ENCODE data around the gene PTPRN. TPM values are rescaled to one million over a fixed set of nuclear protein-coding genes. Genes with fewer than 3 reads are reported as not detected.

Gene PTPRN
- total RNA-seq, 1 donor from 2014 or later: 0.60 TPM

DNA sequence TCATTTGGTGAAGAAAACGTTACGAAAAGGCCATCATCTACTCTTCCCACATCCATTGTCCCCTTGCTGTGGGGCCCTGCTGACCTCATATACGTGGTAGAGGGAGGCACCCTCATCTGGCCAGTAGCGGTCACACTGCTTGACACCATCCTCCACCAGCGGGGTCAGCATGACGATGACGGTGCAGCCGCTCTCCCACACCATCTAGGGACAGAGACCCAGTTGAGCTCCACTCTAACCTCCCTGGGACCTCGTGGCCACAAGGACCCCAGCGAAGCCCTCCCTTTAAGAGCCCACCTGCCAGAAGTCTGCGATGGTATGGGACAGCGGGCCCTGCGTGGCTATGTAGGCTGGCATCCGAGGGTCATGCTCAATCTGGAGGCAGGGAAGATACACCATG is 13.1 kb downstream of the PTPRN start:
- H3K27ac ChIP-seq: no peak overlapping the region
- H3K27ac Mint-ChIP-seq: no peak overlapping the region

GRCh38 chr2:219294356-219295351 is 14.5 kb downstream of the PTPRN start:
- peaks cover 26% of the 10 kb centered on the region for H3K4me1 Mint-ChIP-seq
- no peak overlapping the region for H3K9ac ChIP-seq
- no peaks in the 10 kb centered on the region for H3K36me3 Mint-ChIP-seq
- no peaks in the 10 kb centered on the region for H3F3A ChIP-seq (ENCODE audit: low read depth)
- H3K4me3 ChIP-seq: peak overlapping the region; percentile 77
- peak; percentile 82 for TF ChIP-seq CTCF (IDR thresholded peaks at IDR 0.05)
- no peak for TF ChIP-seq EZH2 (IDR thresholded peaks at IDR 0.05)
- peaks cover 7% of the 10 kb centered on the region for H3K27me3 Mint-ChIP-seq (ENCODE audit: insufficient read depth, low read depth)
- peaks cover 38% of the 10 kb centered on the region for H3K27me3 ChIP-seq
- no peaks in the 10 kb centered on the region for H3K9me3 Mint-ChIP-seq
- H3K9me3 ChIP-seq (ENCODE audit: low read depth): no peaks in the 10 kb centered on the region
- no peaks in the 10 kb centered on the region for H4K20me1 ChIP-seq (ENCODE audit: low read depth)
- peak overlapping the region; percentile 79 for H3K4me2 ChIP-seq
- peak overlapping the region; percentile 80 for H2AFZ ChIP-seq (replicated peaks)
- no peaks in the 10 kb centered on the region for H3K36me3 ChIP-seq
- peaks cover 13% of the 10 kb centered on the region for H3K4me1 ChIP-seq
- no peaks in the 10 kb centered on the region for H3K79me2 ChIP-seq (ENCODE audit: low read depth)
- no peak overlapping the region for H3K27ac ChIP-seq
- H3K27ac Mint-ChIP-seq: peak overlapping the region; percentile 15
- peak; percentile 93 for DNase-seq (ENCODE audit: low spot score)
- H3K4me3 Mint-ChIP-seq: peak overlapping the region; percentile 79

More for the DNA sequence above, 13.1 kb downstream of the PTPRN start:
- TF ChIP-seq CTCF (IDR thresholded peaks at IDR 0.05) (no peak), EZH2 (IDR thresholded peaks at IDR 0.05) (no peak), EZH2phosphoT487 (IDR thresholded peaks at IDR 0.05) (no peak)
- H3K79me2 ChIP-seq (ENCODE audit: low read depth): no peaks in the 10 kb centered on the region
- no peak overlapping the region for H3K9ac ChIP-seq
- H3K4me1 Mint-ChIP-seq: peaks cover 37% of the 10 kb centered on the region
- peaks cover 7% of the 10 kb centered on the region for H3K27me3 Mint-ChIP-seq (ENCODE audit: insufficient read depth, low read depth)
- no peaks in the 10 kb centered on the region for H3K36me3 ChIP-seq
- H3K4me2 ChIP-seq: no peak overlapping the region
- H3K36me3 Mint-ChIP-seq: no peaks in the 10 kb centered on the region
- no peak overlapping the region for H3K4me3 ChIP-seq
- H3K9me3 ChIP-seq (ENCODE audit: low read depth): no peaks in the 10 kb centered on the region
- H3K4me3 Mint-ChIP-seq: no peak overlapping the region
- H4K20me1 ChIP-seq (ENCODE audit: low read depth): no peaks in the 10 kb centered on the region
- peaks cover 25% of the 10 kb centered on the region for H3K4me1 ChIP-seq
- no peak overlapping the region for H2AFZ ChIP-seq (replicated peaks)
- no peaks in the 10 kb centered on the region for H3K9me3 Mint-ChIP-seq
- H3K27me3 ChIP-seq: peaks cover 47% of the 10 kb centered on the region
- peaks cover 6% of the 10 kb centered on the region for H3F3A ChIP-seq (ENCODE audit: low read depth)
- DNase-seq (ENCODE audit: low spot score): no peak

GRCh38 chr2:219293736-219294231 is 15.4 kb downstream of the PTPRN start:
- TF ChIP-seq CTCF (IDR thresholded peaks at IDR 0.05): no peak
- TF ChIP-seq EZH2 (IDR thresholded peaks at IDR 0.05): no peak
- TF ChIP-seq EZH2phosphoT487 (IDR thresholded peaks at IDR 0.05): no peak
- H3K9me3 Mint-ChIP-seq: no peaks in the 10 kb centered on the region
- peak overlapping the region; percentile 77 for H3K4me3 ChIP-seq

More at GRCh38 chr2:219293736-219294231, 15.4 kb downstream of the PTPRN start:
- peaks cover 34% of the 10 kb centered on the region for H3K27me3 ChIP-seq
- H4K20me1 ChIP-seq (ENCODE audit: low read depth): no peaks in the 10 kb centered on the region
- Mint-ChIP-seq H3K36me3 (no peaks in the 10 kb centered on the region), H3K27ac (peak overlapping the region; percentile 16), H3K4me3 (peak overlapping the region; percentile 77), H3K27me3 (ENCODE audit: insufficient read depth, low read depth) (peaks cover 11% of the 10 kb centered on the region), H3K4me1 (peaks cover 19% of the 10 kb centered on the region)
- H3K9ac ChIP-seq: no peak overlapping the region
- peak overlapping the region; percentile 79 for H3K4me2 ChIP-seq
- no peak overlapping the region for H3K27ac ChIP-seq
- H3K36me3 ChIP-seq: no peaks in the 10 kb centered on the region
- no peaks in the 10 kb centered on the region for H3F3A ChIP-seq (ENCODE audit: low read depth)
- H3K79me2 ChIP-seq (ENCODE audit: low read depth): no peaks in the 10 kb centered on the region
- peaks cover 4% of the 10 kb centered on the region for H3K4me1 ChIP-seq
- no peaks in the 10 kb centered on the region for H3K9me3 ChIP-seq (ENCODE audit: low read depth)
- peak overlapping the region; percentile 80 for H2AFZ ChIP-seq (replicated peaks)
- no peak for DNase-seq (ENCODE audit: low spot score)

Measured in neural progenitor cell (in vitro differentiated cells).